Thoracic aorta (tissue), 2 donors: Measurements from ENCODE around the gene CYFIP1. TPM values are rescaled to one million over a fixed set of nuclear protein-coding genes. Genes with fewer than 3 reads are reported as not detected.

ENCODE experiments used
- ATAC-seq: fragments of 150-250 bp; one replicate; pipeline ENCODE4 v1.8.0; 2017; ENCODE audit warnings: low read depth; ENCODE audit not compliant: insufficient number of reproducible peaks, low FRiP score
- DNase-seq: peaks from one replicate; pipeline ENCODE4 v3.0.0-alpha.2; 2020; ENCODE audit warnings: low spot score
- H3K27ac ChIP-seq, 2 donors: fragments of 200-600 bp; sonication (generic); 1 replicate in 1 of 2; 2 replicates in 1 of 2; pipeline ENCODE4 v1.5.1; 2016; ENCODE audit warnings: mild to moderate bottlenecking in 2 of 2, moderate library complexity in 2 of 2
- H3K27me3 ChIP-seq: fragments of 200-600 bp; sonication (generic); replicated peaks from 2 replicates; pipeline ENCODE4 v1.6.0; 2016; ENCODE audit warnings: mild to moderate bottlenecking; ENCODE audit not compliant: insufficient read depth
- H3K36me3 ChIP-seq: fragments of 200-600 bp; sonication (generic); one replicate; pipeline ENCODE4 v1.5.1; 2016
- H3K4me1 ChIP-seq, 2 donors: fragments of 200-600 bp; sonication (generic); 1 replicate in 1 of 2; 2 replicates in 1 of 2; pipeline versions ENCODE4 v1.5.1 to v1.6.0; 2016; ENCODE audit warnings: low read depth in 2 of 2, mild to moderate bottlenecking in 1 of 2; ENCODE audit not compliant: control insufficient read depth in 1 of 2
- H3K4me3 ChIP-seq: fragments of 200-600 bp; sonication (generic); 2 replicates; pipeline ENCODE4 v1.5.1; 2016; ENCODE audit warnings: mild to moderate bottlenecking
- H3K9me3 ChIP-seq: fragments of 200-600 bp; sonication (generic); 2 replicates; pipeline ENCODE4 v1.5.1; 2016
- total RNA-seq, 2 donors: library from RNA; depleted of rRNA; stranded (reverse); fragments of >200 nt; gene quantifications; one replicate each; pipeline versions ENCODE4 v1.1.0 to v1.2.3, GENCODE V29; 2016
- TF ChIP-seq, protein P1 (sequence below): fragments of 200-600 bp; sonication (generic); IDR thresholded peaks from one replicate; pipeline ENCODE4 v1.5.1; 2019; ENCODE audit warnings: antibody characterized with exemption

CYFIP1 gene
- total RNA-seq, 2 donors from 2014 or later = 112 to 150 TPM

DNA sequence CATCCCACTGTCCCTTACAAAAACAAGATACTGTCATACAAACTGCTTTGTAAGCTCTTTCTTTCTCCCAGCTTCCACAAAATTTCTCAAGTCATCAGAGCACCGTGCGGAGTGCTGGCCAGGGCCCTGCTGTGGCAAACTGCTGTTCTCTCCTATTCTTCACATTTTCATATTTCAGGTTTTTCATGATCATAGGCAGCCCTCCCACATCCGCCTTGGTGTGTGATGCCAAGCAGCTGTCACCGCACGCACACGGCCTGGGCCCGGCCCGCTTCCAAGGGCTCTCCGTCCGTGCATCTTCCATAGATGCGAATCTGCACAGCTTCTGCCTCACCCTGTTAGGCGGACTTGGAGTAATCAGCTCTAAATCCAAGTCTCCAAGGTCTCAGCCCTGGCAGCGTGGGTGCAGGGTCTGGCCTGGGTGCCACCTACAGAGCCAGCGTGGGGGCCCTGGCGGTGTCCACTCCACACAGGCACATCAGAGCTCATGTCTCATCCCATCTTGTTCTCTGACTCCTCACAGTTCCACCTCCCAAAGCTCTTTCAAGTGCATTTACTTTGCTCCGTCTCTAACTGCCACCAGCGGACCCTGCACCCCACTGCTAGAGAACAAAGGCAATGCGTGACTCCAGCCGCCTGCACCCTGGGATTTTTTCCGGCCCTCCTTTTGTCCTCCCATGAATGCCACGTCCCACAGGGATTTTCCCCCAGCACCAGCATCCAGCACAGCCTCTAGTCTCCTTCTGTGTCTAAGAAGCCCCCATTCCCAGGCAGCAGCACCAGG is 27.2 kb downstream of the CYFIP1 start:
- no peak for DNase-seq
- H3K27ac ChIP-seq = peak overlapping the region; percentile 74 to 91
- peaks cover 67 to 99% of the 10 kb centered on the region in 2 donors for H3K4me1 ChIP-seq
- peak overlapping the region; percentile 25 for H3K4me3 ChIP-seq
- no peaks in the 10 kb centered on the region for H3K27me3 ChIP-seq
- ATAC-seq = no peak
- H3K9me3 ChIP-seq = no peaks in the 10 kb centered on the region
- H3K36me3 ChIP-seq = no peaks in the 10 kb centered on the region
- TF ChIP-seq, protein P1, sequence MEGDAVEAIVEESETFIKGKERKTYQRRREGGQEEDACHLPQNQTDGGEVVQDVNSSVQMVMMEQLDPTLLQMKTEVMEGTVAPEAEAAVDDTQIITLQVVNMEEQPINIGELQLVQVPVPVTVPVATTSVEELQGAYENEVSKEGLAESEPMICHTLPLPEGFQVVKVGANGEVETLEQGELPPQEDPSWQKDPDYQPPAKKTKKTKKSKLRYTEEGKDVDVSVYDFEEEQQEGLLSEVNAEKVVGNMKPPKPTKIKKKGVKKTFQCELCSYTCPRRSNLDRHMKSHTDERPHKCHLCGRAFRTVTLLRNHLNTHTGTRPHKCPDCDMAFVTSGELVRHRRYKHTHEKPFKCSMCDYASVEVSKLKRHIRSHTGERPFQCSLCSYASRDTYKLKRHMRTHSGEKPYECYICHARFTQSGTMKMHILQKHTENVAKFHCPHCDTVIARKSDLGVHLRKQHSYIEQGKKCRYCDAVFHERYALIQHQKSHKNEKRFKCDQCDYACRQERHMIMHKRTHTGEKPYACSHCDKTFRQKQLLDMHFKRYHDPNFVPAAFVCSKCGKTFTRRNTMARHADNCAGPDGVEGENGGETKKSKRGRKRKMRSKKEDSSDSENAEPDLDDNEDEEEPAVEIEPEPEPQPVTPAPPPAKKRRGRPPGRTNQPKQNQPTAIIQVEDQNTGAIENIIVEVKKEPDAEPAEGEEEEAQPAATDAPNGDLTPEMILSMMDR = no peak

DNA sequence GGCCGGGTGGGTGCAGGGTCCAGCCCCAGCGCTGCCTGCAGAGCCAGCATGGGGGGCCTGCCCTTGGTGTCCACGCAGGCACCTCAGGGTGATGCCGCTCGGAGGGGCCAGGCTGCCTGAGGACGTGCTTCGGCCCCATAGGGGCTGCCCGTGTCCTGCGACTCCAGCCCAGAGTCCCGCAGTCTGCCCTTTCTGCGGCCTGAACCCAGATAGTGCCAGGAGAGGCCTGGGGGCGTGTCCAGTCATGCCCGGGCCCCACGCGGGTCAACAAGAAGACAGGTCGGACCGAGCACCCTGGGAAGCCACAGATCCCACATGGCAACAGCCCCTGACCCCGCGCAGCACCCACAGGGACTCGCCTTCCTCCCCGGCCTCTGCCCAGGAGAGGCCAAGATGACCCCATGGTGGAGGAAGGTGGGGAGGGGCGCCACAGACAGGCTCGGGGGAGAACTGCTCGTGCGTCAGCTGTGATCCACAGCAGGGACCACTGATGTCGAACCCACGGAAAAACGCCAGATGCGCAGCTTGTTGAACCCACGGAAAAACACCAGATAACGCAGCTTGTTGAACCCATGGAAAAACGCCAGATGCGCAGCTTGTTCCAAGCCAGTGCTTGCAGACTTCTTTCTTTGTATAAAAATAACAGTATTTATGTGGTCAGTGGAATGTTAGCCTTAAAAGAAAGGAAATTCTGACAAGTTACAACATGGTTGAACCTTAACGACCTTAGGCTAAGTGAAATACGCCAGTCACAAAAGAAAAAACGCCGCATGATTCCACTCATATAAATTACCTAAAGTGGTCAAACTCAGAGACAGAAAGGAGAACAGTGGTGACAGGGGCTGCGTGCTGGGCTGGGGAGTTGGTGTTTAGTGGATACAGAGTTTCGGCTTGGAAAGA is 28.5 kb downstream of the CYFIP1 start:
- H3K27ac ChIP-seq = peak overlapping the region; percentile 61 to 91
- no peaks in the 10 kb centered on the region for H3K27me3 ChIP-seq
- H3K36me3 ChIP-seq = no peaks in the 10 kb centered on the region
- no peaks in the 10 kb centered on the region for H3K9me3 ChIP-seq
- peaks cover 67 to 93% of the 10 kb centered on the region in 2 donors for H3K4me1 ChIP-seq
- TF ChIP-seq, protein P1 = no peak
- H3K4me3 ChIP-seq = peak overlapping the region; percentile 60
- ATAC-seq (peak; percentile 39), DNase-seq (no peak)

DNA sequence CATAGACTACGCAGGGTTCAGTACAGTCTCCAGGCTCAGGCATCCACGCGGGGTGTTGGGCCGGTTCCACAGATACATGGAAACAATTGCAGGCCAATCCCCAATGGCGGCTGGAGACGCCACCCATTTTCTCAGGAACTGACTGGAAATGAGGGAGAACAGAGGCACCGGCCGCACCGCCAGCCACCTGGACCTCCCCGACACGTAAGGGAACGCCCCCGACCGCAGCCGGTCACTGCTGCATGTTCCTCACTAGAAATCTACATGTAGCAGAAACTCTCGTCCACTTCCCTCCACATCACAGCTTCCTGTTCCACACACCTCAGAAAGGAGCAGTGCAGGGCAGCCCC is 29.2 kb downstream of the CYFIP1 start:
- DNase-seq (no peak), ATAC-seq (no peak)
- H3K4me3 ChIP-seq = peak overlapping the region; percentile 60
- peaks cover 65 to 87% of the 10 kb centered on the region in 2 donors for H3K4me1 ChIP-seq
- peak overlapping the region; percentile 61 to 91 for H3K27ac ChIP-seq
- no peaks in the 10 kb centered on the region for H3K9me3 ChIP-seq
- no peaks in the 10 kb centered on the region for H3K27me3 ChIP-seq
- no peaks in the 10 kb centered on the region for H3K36me3 ChIP-seq
- TF ChIP-seq, protein P1 = no peak

DNA sequence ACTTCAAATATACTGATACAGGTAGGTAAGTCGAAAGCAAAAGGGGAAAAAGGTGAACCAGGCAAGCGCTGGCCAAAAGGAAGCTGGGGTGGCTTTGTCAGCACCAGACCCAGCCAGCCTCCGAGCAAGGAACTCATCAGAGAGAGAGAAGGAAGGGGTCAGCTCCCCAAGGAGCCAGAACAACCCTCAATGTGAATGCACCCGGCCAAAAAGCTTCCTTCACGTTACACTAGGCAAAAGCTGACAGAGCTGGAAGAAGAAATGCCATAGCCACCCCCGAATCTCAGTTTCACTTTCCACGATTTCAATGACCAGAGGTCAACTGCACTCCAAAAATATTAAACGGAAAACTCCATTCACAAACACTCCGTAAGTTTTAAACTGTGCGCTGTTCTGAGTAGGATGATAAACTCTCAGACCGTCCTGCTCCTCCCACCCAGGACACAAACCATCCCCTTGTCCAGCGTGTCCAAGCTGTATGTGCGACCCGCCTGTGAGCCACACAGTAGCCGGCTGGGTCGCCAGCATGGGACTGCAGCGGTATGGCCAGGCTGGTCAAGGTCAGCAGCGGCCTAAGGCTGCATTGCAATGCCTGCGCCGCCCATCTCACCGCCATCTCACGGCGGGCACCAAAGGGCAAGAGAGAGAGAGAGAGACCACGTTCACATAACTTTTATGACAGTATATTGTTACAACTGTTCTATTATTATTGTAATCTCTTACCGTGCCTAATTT is 29.7 kb downstream of the CYFIP1 start:
- Histone ChIP-seq H3K36me3 (no peaks in the 10 kb centered on the region), H3K9me3 (no peaks in the 10 kb centered on the region), H3K27ac (peak overlapping the region; percentile 61 to 91), H3K27me3 (no peaks in the 10 kb centered on the region), H3K4me3 (no peak overlapping the region), H3K4me1 (peaks cover 59 to 81% of the 10 kb centered on the region in 2 donors)
- no peak for DNase-seq
- ATAC-seq = no peak
- TF ChIP-seq, protein P1 = no peak
